MM.1S (cell line): ENCODE data around the gene UBA7.

Source experiments
- DNase-seq: peaks from one replicate; pipeline ENCODE4 v3.0.0-alpha.2; 2015
- H2AFZ ChIP-seq: fragments of 300-600 bp; sonication (generic); 2 replicates; pipeline ENCODE4 v1.6.0; 2016; ENCODE audit warnings: antibody characterized with exemption, low read length
- H3F3A ChIP-seq: fragments of 300-600 bp; sonication (generic); 2 replicates; pipeline ENCODE4 v1.6.1; 2016; ENCODE audit warnings: mild to moderate bottlenecking, antibody characterized with exemption, low read length, moderate library complexity, mixed read lengths; ENCODE audit not compliant: insufficient read depth
- H3K27ac ChIP-seq: fragments of 300-600 bp; sonication (generic); 2 replicates; pipeline ENCODE4 v1.5.1; 2016; ENCODE audit warnings: mild to moderate bottlenecking, low read length
- H3K27me3 ChIP-seq: fragments of 300-600 bp; sonication (generic); replicated peaks from 2 replicates; pipeline ENCODE4 v1.6.0; 2016; ENCODE audit warnings: low read length; ENCODE audit not compliant: insufficient read depth
- H3K36me3 ChIP-seq: fragments of 300-600 bp; sonication (generic); replicated peaks from 2 replicates; pipeline ENCODE4 v1.6.1; 2016; ENCODE audit warnings: mild to moderate bottlenecking, low read length, mixed read lengths; ENCODE audit not compliant: insufficient read depth
- H3K4me1 ChIP-seq: fragments of 300-600 bp; sonication (generic); 2 replicates; pipeline ENCODE4 v1.6.1; 2016; ENCODE audit warnings: low read length, mixed read lengths
- H3K4me2 ChIP-seq: fragments of 300-600 bp; sonication (generic); 2 replicates; pipeline ENCODE4 v1.6.0; 2016; ENCODE audit warnings: low read depth, low read length
- H3K4me3 ChIP-seq: fragments of 300-600 bp; sonication (generic); 2 replicates; pipeline ENCODE4 v1.5.1; 2016; ENCODE audit warnings: low read length, mixed read lengths
- H3K79me2 ChIP-seq: fragments of 300-600 bp; sonication (generic); 2 replicates; pipeline ENCODE4 v1.6.1; 2016; ENCODE audit warnings: mixed run types, low read length, mixed read lengths
- H3K9ac ChIP-seq: fragments of 300-600 bp; sonication (generic); 2 replicates; pipeline ENCODE4 v1.6.1; 2016; ENCODE audit warnings: low read length, mixed read lengths
- H3K9me2 ChIP-seq: fragments of 300-600 bp; sonication (generic); replicated peaks from 2 replicates; pipeline ENCODE4 v1.6.1; 2016; ENCODE audit warnings: mild to moderate bottlenecking, low read length, mixed read lengths; ENCODE audit not compliant: insufficient read depth
- H3K9me3 ChIP-seq: fragments of 300-600 bp; sonication (generic); replicated peaks from 2 replicates; pipeline ENCODE4 v1.6.1; 2016; ENCODE audit warnings: mild to moderate bottlenecking, low read length, mixed read lengths; ENCODE audit not compliant: insufficient read depth
- H4K20me1 ChIP-seq: fragments of 300-600 bp; sonication (generic); 2 replicates; pipeline ENCODE4 v1.6.1; 2016; ENCODE audit warnings: mild to moderate bottlenecking, low read length, moderate library complexity, mixed read lengths; ENCODE audit not compliant: insufficient read depth
- EZH2 ChIP-seq: fragments of 300-600 bp; sonication (generic); optimal IDR thresholded peaks from 2 replicates; pipeline ENCODE3; 2017; ENCODE audit warnings: low read depth, mild to moderate bottlenecking, antibody characterized with exemption, low read length, mixed read lengths
- EZH2phosphoT487 ChIP-seq: fragments of 300-600 bp; sonication (generic); IDR thresholded peaks from 2 replicates; pipeline ENCODE4 v1.6.1; 2018; ENCODE audit warnings: antibody characterized with exemption, low read length
- TF ChIP-seq, protein P1 (sequence below): fragments of 300-600 bp; sonication (generic); IDR thresholded peaks from 2 replicates; pipeline ENCODE4 v1.5.1; 2016; ENCODE audit warnings: antibody characterized with exemption, low read length, mixed read lengths

The UBA7 gene

DNA sequence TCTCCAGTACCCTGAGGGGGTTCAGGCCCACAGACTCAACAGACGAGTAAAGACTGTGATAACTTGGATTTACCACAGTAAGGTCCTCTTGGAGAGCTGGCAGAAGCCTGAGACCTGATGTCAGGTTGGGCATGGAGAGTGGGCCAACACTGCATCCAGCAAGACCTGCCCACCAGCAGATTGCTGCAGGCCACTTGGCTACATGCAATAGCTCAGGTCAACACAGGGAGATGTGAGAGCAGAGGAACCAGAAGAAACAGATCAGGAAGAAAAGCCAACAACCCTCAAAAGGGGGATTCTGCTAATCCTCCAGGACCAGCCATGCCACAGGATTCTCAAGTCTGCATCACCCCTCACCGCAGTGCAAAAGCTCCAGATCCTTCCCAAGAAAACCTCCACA, 25.7 kb downstream of the UBA7 start:
- Histone ChIP-seq H3K4me1 (peaks cover 6% of the 10 kb centered on the region), H3K9me2 (no peaks in the 10 kb centered on the region), H3K9me3 (no peaks in the 10 kb centered on the region), H3K4me3 (no peak overlapping the region), H3K36me3 (no peaks in the 10 kb centered on the region), H3K27ac (no peak overlapping the region), H3K9ac (no peak overlapping the region), H2AFZ (no peak overlapping the region), H3F3A (no peaks in the 10 kb centered on the region), H3K4me2 (no peak overlapping the region), H3K79me2 (peaks cover 32% of the 10 kb centered on the region), H3K27me3 (no peaks in the 10 kb centered on the region; the same call in 1 of the 2 replicates), H4K20me1 (no peaks in the 10 kb centered on the region)
- no peak for DNase-seq
- TF ChIP-seq, protein P1, sequence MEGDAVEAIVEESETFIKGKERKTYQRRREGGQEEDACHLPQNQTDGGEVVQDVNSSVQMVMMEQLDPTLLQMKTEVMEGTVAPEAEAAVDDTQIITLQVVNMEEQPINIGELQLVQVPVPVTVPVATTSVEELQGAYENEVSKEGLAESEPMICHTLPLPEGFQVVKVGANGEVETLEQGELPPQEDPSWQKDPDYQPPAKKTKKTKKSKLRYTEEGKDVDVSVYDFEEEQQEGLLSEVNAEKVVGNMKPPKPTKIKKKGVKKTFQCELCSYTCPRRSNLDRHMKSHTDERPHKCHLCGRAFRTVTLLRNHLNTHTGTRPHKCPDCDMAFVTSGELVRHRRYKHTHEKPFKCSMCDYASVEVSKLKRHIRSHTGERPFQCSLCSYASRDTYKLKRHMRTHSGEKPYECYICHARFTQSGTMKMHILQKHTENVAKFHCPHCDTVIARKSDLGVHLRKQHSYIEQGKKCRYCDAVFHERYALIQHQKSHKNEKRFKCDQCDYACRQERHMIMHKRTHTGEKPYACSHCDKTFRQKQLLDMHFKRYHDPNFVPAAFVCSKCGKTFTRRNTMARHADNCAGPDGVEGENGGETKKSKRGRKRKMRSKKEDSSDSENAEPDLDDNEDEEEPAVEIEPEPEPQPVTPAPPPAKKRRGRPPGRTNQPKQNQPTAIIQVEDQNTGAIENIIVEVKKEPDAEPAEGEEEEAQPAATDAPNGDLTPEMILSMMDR = no peak
- TF ChIP-seq EZH2phosphoT487 (no peak), EZH2 (no peak)

DNA sequence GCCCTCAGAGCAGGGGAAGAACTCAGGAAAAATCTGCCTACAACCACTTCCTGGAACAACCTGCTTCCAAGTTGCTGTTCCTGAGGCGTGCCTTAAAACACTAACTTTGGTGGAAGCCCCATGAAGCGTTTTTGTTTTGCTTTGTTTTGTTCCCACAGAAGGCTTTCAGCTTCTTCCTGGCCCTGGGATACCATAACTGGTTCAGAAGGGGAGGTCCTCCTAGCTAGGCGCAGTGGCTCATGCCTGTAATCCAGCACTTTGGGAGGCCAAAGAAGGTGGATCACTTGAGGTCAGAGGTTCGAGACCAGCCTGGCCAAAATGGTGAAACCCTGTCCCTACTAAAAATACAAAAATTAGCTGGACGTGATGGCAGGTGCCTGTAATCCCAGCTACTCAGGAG, 26.2 kb downstream of the UBA7 start:
- no peaks in the 10 kb centered on the region for H3F3A ChIP-seq

DNA sequence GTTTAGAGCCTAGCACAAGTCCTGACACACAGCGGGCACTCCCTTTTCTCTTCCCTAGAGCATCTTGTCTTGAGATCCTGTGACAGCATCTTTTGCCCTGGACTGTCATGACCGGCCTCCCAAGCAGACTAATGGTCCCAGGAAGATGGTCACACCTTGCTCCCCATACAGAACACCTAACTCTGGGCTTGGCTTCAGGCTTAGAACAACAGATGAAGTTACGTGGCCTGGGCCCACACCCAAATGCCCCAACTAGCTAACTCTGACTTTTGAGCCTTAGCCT, 26.6 kb downstream of the UBA7 start:
- H2AFZ ChIP-seq = peak overlapping the region; percentile 90
- no peak for DNase-seq
- H4K20me1 ChIP-seq = no peaks in the 10 kb centered on the region
- peaks cover 6% of the 10 kb centered on the region for H3K4me1 ChIP-seq
- no peak for TF ChIP-seq EZH2phosphoT487
- TF ChIP-seq, protein P1 = no peak
- H3K9me2 ChIP-seq = no peaks in the 10 kb centered on the region
- no peaks in the 10 kb centered on the region; the same call in 1 of the 2 replicates for H3K27me3 ChIP-seq
- no peak overlapping the region for H3K27ac ChIP-seq
- H3K9me3 ChIP-seq = no peaks in the 10 kb centered on the region
- H3K4me3 ChIP-seq = peak overlapping the region; percentile 79
- H3K4me2 ChIP-seq = peak overlapping the region; percentile 97
- H3K9ac ChIP-seq = peak overlapping the region; percentile 92
- no peaks in the 10 kb centered on the region for H3K36me3 ChIP-seq
- H3K79me2 ChIP-seq = peaks cover 40% of the 10 kb centered on the region
- no peaks in the 10 kb centered on the region for H3F3A ChIP-seq

More for the DNA sequence above, 26.2 kb downstream of the UBA7 start:
- no peak overlapping the region for H3K27ac ChIP-seq
- H3K4me1 ChIP-seq = peaks cover 6% of the 10 kb centered on the region
- no peaks in the 10 kb centered on the region; the same call in 1 of the 2 replicates for H3K27me3 ChIP-seq
- H3K4me3 ChIP-seq = no peak overlapping the region
- no peak for TF ChIP-seq EZH2
- no peak for TF ChIP-seq EZH2phosphoT487
- TF ChIP-seq, protein P1 = no peak
- DNase-seq = no peak
- peak overlapping the region; percentile 97; the same call in 1 of the 2 replicates for H3K4me2 ChIP-seq
- no peaks in the 10 kb centered on the region for H3K9me2 ChIP-seq
- peaks cover 36% of the 10 kb centered on the region for H3K79me2 ChIP-seq
- no peaks in the 10 kb centered on the region for H4K20me1 ChIP-seq
- H3K36me3 ChIP-seq = no peaks in the 10 kb centered on the region
- H3K9ac ChIP-seq = no peak overlapping the region
- H2AFZ ChIP-seq = peak overlapping the region; percentile 90; the same call in 1 of the 2 replicates
- H3K9me3 ChIP-seq = no peaks in the 10 kb centered on the region
